Uterus (tissue), 4 donors: ENCODE data around the gene TSTD1. TPM values are rescaled to one million over a fixed set of nuclear protein-coding genes. Genes with fewer than 3 reads are reported as not detected.

ENCODE experiments used
- DNase-seq, 2 donors: peaks; one replicate each; pipeline ENCODE4 v3.0.0-alpha.2; 2019 to 2020
- H3K27ac ChIP-seq, 2 donors: fragments of 200-600 bp; sonication (generic); 1 replicate in 1 of 2; 2 replicates in 1 of 2; pipeline ENCODE4 v1.5.1; 2016 to 2018
- H3K27me3 ChIP-seq, 2 donors: fragments of 200-600 bp; sonication (generic); one replicate each; pipeline ENCODE4 v1.5.1; 2018 to 2019; ENCODE audit warnings: control low read depth in 1 of 2
- H3K36me3 ChIP-seq, 2 donors: fragments of 200-600 bp; sonication (generic); one replicate each; pipeline ENCODE4 v1.5.1; 2019; ENCODE audit warnings: control low read depth in 1 of 2
- H3K4me1 ChIP-seq, 2 donors: fragments of 200-600 bp; sonication (generic); one replicate each; pipeline ENCODE4 v1.5.1; 2018 to 2019; ENCODE audit warnings: control low read depth in 1 of 2
- H3K4me3 ChIP-seq, 2 donors: fragments of 200-600 bp; sonication (generic); 1 replicate in 1 of 2; 2 replicates in 1 of 2; pipeline ENCODE4 v1.5.1; 2018 to 2019; ENCODE audit warnings: mild to moderate bottlenecking in 1 of 2
- H3K9me3 ChIP-seq, 2 donors: fragments of 200-600 bp; sonication (generic); one replicate each; pipeline ENCODE4 v1.5.1; 2019; ENCODE audit warnings: control low read depth in 1 of 2
- POLR2A ChIP-seq, 2 donors: fragments of 450-650 bp; IDR thresholded peaks; one replicate each; pipeline ENCODE4 v1.6.1; 2016; ENCODE audit warnings: antibody characterized with exemption in 2 of 2, mild to moderate bottlenecking in 1 of 2, moderate library complexity in 1 of 2
- intact Hi-C: fragments of 100-400 bp; cut with DNase I; formaldehyde crosslinking; loops from one replicate; pipeline ENCODE4 v1.15.1; 2023; ENCODE audit warnings: low total_unique reads
- total RNA-seq, 4 donors: library from RNA; depleted of rRNA in 3 of 4; stranded (reverse); fragments of >200 nt in 3 of 4; gene quantifications; one replicate each; pipeline versions ENCODE4 v1.1.0 to v1.2.4, GENCODE V29; 2014 to 2023
- TF ChIP-seq, protein P1 (sequence below), 4 experiments: fragments of 200-600 bp in 2 of 4; fragments of 450-650 bp in 2 of 4; sonication (generic) in 2 of 4; IDR thresholded peaks; one replicate each; pipeline ENCODE4 v1.5.1; 2016 to 2019; ENCODE audit warnings: antibody characterized with exemption in 4 of 4, mild to moderate bottlenecking in 2 of 4, moderate library complexity in 1 of 4
- donor health status: DM: yes; HTN: yes; CAD: no.

Gene TSTD1
- total RNA-seq, 4 donors from 2014 or later = 5.6 to 20.3 TPM; not detected in 2

GRCh38 chr1:161079436-161080110 lies 40.8 kb upstream of the TSTD1 start:
- H3K9me3 ChIP-seq = no peaks in the 10 kb centered on the region
- H3K4me3 ChIP-seq = no peak overlapping the region
- H3K4me1 ChIP-seq = no peaks in the 10 kb centered on the region
- H3K27ac ChIP-seq = no peak overlapping the region
- TF ChIP-seq POLR2A (IDR thresholded peaks at IDR 0.05) = no peak
- TF ChIP-seq, protein P1, sequence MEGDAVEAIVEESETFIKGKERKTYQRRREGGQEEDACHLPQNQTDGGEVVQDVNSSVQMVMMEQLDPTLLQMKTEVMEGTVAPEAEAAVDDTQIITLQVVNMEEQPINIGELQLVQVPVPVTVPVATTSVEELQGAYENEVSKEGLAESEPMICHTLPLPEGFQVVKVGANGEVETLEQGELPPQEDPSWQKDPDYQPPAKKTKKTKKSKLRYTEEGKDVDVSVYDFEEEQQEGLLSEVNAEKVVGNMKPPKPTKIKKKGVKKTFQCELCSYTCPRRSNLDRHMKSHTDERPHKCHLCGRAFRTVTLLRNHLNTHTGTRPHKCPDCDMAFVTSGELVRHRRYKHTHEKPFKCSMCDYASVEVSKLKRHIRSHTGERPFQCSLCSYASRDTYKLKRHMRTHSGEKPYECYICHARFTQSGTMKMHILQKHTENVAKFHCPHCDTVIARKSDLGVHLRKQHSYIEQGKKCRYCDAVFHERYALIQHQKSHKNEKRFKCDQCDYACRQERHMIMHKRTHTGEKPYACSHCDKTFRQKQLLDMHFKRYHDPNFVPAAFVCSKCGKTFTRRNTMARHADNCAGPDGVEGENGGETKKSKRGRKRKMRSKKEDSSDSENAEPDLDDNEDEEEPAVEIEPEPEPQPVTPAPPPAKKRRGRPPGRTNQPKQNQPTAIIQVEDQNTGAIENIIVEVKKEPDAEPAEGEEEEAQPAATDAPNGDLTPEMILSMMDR (IDR thresholded peaks at IDR 0.05) = no peak
- H3K36me3 ChIP-seq = no peaks in the 10 kb centered on the region
- no peaks in the 10 kb centered on the region for H3K27me3 ChIP-seq
- no peak for DNase-seq
- intact Hi-C loops = no loop called here

DNA sequence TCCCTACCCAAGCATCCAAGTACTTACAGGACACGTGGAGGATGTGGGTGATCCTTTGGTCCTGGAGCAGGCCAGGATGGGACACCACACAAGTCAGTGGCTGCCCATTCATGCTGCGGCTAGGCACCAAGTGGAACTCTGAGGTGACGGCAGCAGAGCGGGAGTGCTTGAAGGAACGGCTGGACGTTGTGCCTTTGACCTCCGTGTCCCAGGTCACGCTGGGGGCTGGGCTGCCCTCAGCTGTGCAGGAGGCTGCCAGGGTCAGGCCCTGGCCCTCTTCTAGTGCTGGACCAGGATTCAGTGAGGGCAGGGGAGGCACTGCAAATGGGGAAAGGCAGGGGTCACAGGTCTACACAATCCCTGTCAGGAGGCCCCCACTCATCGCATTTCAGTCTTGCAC lies 38.7 kb upstream of the TSTD1 start:
- Histone ChIP-seq H3K9me3 (no peaks in the 10 kb centered on the region), H3K4me3 (no peak overlapping the region), H3K4me1 (no peaks in the 10 kb centered on the region), H3K27me3 (no peaks in the 10 kb centered on the region), H3K36me3 (no peaks in the 10 kb centered on the region), H3K27ac (no peak overlapping the region)
- TF ChIP-seq POLR2A (IDR thresholded peaks at IDR 0.05) = no peak
- TF ChIP-seq, protein P1 (IDR thresholded peaks at IDR 0.05) = no peak
- no peak for DNase-seq
- intact Hi-C loops = no loop called here

GRCh38 chr1:161076410-161076809 lies 37.6 kb upstream of the TSTD1 start:
- Histone ChIP-seq H3K36me3 (no peaks in the 10 kb centered on the region), H3K4me1 (no peaks in the 10 kb centered on the region), H3K27ac (no peak overlapping the region), H3K9me3 (no peaks in the 10 kb centered on the region), H3K27me3 (no peaks in the 10 kb centered on the region), H3K4me3 (no peak overlapping the region)
- intact Hi-C loops = no loop called here
- no peak for DNase-seq
- TF ChIP-seq, protein P1 (IDR thresholded peaks at IDR 0.05) = no peak
- TF ChIP-seq POLR2A (IDR thresholded peaks at IDR 0.05) = no peak

DNA sequence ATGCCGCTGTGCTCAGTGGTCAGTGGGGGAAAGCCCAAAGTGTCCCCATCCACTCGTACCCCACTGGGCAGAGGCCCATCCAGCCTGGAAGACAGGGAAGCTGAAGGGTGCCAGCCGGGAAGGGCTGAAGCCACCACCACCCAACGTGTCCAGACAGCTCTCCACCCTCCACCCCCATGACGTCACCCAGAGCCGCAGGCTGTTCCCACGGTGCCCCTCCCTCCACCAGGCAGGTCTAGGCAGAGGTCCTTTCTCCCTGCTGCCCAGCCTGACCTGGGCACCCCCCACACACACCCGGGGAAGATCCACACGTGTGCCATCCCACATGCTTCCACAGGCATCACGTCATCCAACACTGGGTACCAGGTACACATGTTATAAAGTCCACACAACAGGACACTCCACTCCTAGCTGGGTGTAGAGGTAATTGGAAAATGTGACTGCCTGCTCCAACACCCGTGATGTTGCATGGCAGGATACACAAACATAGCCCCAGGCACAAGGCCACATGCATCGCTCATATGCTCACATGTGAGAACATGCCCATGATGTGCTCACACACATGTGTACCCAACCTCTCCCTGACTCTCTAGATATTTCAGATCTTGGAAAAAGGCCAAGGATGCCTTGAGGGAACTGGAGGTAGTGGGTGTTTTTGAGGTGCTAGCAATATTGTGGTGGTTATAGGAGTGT lies 36.1 kb upstream of the TSTD1 start:
- Histone ChIP-seq H3K36me3 (no peaks in the 10 kb centered on the region), H3K4me1 (no peaks in the 10 kb centered on the region), H3K27me3 (no peaks in the 10 kb centered on the region), H3K9me3 (no peaks in the 10 kb centered on the region), H3K27ac (no peak overlapping the region), H3K4me3 (no peak overlapping the region)
- no peak for DNase-seq
- intact Hi-C loops = no loop called here
- TF ChIP-seq, protein P1 (IDR thresholded peaks at IDR 0.05) = no peak
- TF ChIP-seq POLR2A (IDR thresholded peaks at IDR 0.05) = no peak

GRCh38 chr1:161073474-161074121 lies 34.8 kb upstream of the TSTD1 start:
- H3K4me1 ChIP-seq = no peaks in the 10 kb centered on the region
- no peak overlapping the region for H3K4me3 ChIP-seq
- H3K27me3 ChIP-seq = no peaks in the 10 kb centered on the region
- no peaks in the 10 kb centered on the region for H3K9me3 ChIP-seq
- TF ChIP-seq, protein P1 (IDR thresholded peaks at IDR 0.05) = no peak
- no peak for TF ChIP-seq POLR2A (IDR thresholded peaks at IDR 0.05)
- no peak overlapping the region for H3K27ac ChIP-seq
- H3K36me3 ChIP-seq = no peaks in the 10 kb centered on the region
- DNase-seq = no peak
- intact Hi-C loops = no loop called here
